HG03521 (cell line): ENCODE measurements around the gene CARD11.
A peak's percentile ranks its signal among the peaks of the same experiment; 100 is the strongest.

ENCODE experiments used
- ATAC-seq: cut with Tn5 transposase; IDR thresholded peaks from one replicate; pipeline ENCODE4 v1.9.1; 2021; ENCODE audit warnings: mild to moderate bottlenecking, moderate library complexity; ENCODE audit not compliant: unreplicated experiment

CARD11 gene

GRCh38 chr7:2912684-2913439 lies 130.8 kb downstream of the CARD11 start:
- ATAC-seq = no peak

DNA sequence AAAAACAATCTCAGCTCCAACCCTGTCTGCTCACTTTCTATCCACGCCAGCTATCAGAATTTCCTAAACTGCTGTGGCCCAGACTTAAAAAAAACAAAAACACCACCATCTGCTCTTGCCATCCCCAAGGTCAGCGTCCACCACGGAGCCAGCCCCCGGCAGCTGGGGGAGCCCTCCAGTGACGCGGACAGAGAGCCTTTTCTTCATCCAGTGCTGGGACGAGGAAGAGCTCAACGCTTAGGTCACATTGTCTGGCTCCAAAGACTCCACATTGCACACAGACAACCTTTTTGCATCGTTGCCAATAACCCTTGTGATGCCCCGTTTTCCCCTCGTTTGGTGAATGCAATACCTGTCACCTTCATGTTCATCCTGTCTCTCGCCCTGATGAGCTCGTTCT lies 132.2 kb downstream of the CARD11 start:
- ATAC-seq = no peak

GRCh38 chr7:2909471-2910039 lies 134.1 kb downstream of the CARD11 start:
- ATAC-seq = no peak

- no peak for ATAC-seq
Measured at GRCh38 chr7:2909043-2909442, 134.6 kb downstream of the CARD11 start.

- ATAC-seq = no peak
Measured at GRCh38 chr7:2908103-2908683, 135.5 kb downstream of the CARD11 start.

GRCh38 chr7:2906197-2906931 lies 137.3 kb downstream of the CARD11 start:
- ATAC-seq = no peak

DNA sequence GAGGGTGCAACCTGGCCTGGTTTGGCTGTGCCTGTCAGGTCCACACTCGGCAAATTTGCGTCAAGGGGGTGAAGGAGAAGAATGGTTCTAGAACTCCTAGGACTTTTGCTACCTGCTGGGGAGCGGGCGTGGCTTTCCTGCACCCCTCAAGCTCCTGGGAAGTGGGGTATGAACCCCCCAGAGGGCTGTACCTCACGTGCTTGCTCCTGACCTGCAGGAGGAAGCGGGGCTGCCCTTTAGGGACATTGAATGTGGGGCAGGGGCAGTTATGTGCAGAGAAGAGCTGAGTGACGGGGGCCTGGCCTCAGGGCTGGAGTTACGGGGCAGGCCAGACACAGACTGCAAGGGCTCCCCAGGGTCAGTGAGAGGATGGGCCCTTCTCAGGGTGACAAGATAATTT lies 138.2 kb downstream of the CARD11 start:
- ATAC-seq = no peak

GRCh38 chr7:2905027-2905426 lies 138.6 kb downstream of the CARD11 start:
- no peak for ATAC-seq

DNA sequence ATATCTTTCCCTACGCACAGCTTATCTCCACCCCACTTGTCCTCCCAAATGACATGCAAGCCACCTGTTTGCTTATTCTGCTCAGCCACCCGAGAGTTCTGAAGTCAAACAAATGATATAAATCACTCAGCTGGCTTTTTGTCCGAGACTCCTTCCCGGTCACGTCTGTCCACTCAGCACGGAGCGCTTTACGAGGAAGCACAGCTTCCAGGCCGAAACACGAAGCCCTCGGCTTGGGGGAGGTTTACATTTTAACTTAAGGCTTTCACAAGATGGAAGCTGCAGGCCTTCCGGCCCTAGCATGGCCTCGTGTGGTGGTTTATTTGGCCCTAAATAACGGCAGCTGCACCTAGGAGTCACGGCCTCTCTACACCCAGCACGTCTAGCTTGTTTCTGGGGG lies 139.5 kb downstream of the CARD11 start:
- no peak for ATAC-seq

- ATAC-seq = no peak
Measured at GRCh38 chr7:2903682-2904162, 139.9 kb downstream of the CARD11 start.

- ATAC-seq = no peak
Measured at GRCh38 chr7:2897023-2897422, 146.6 kb downstream of the CARD11 start.

DNA sequence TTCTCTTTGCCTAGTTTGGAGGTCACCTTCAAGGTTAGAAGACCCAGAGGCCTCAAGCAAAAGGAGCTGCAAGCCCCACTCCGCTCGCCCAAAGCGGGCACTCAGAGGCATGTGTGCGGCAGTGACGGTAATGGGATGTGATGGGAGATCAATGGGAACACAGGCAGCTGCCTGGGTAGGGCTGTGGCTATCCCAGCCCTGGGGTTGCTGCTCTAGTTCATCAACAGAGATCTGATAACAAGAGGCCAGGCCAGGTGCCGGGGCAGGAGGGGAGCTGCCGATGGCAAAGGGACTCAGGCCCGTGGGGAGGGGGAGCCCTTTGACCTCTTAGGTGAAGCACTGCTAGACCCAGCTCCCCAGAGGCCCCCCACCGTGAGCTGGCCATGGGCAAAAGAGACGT lies 147.5 kb downstream of the CARD11 start:
- no peak for ATAC-seq

- ATAC-seq = peak; percentile 61
Measured at GRCh38 chr7:2894118-2894940, 149.3 kb downstream of the CARD11 start.

DNA sequence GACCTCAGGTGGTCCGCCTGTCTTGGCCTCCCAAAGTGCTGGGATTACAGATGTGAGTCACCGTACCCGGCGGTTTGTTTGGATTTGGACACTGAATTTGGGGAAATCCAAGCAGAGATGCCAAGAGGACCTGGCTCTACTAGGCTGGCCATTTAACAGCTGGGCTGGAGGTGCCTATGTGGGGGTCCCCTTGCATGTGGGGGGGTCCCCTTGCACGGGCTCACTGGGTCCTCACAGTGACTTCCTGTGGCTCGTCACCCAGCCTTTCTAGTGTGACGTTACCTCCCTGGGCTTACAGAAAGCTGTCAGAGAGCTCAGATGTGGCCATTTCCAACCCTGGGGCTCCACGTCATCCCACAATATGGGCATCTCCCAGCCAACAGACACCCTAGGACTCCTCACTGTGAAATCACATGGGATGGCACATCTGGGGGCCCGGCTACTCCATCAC lies 150.2 kb downstream of the CARD11 start:
- no peak for ATAC-seq

DNA sequence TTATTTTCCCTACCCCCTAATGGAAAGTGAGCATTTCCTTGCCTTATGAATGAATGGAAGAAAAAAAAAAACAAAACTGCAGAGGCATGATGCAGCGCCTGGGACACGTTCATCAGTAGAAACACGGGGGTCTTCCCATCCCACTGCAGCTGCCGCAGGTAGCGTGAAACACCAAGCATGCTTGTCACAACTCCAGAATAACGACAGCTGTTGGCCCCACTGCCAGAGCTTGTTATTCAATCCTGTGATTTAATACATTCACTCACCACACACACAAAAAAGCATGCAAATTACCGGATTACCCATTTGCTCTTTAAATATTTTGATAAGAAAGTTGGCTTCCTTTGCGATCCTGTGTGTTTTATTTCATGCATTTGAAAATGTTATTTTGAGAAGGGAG lies 151.1 kb downstream of the CARD11 start:
- ATAC-seq = no peak

DNA sequence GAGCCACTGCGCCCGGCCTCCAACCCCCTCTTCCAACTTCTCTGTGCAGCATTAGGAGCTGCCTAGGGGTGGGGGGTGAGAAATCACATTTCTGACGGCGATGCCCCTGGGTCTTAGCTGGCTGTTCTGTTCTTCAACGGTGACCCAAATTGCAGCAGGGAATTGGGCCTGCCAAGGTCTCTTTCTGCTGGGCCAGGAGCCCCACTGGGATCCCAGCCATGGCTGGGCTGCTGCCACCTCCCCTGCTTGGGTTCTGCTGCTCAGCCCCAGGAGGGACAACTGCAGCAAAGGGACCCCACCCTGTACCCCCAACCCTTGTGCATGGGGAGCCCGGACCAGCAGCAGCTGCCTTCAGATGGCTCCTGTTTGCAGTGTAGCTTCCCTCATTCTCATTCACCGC lies 155.9 kb downstream of the CARD11 start:
- ATAC-seq = no peak

GRCh38 chr7:2886900-2887299 lies 156.8 kb downstream of the CARD11 start:
- ATAC-seq = no peak

GRCh38 chr7:2886391-2886790 lies 157.3 kb downstream of the CARD11 start:
- no peak for ATAC-seq

DNA sequence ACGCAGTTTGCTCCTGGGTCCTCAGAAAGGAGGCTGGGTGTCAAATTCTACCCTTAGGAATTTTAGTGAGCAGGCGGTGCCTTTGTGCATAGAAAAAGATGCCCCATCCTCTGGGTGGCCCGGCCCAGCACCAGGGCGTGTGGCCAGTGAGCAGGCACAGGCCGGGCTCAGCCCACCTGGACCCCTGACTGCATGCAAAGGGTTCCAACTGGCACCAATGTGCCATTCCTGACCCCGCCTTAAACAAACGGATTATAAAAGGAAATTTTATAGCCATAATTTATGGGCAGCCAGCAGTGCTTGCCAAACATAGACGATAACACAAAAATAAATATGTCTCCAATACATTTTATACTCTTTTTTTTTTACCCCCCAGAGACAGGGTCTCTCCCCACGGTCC lies 159.5 kb downstream of the CARD11 start:
- no peak for ATAC-seq

DNA sequence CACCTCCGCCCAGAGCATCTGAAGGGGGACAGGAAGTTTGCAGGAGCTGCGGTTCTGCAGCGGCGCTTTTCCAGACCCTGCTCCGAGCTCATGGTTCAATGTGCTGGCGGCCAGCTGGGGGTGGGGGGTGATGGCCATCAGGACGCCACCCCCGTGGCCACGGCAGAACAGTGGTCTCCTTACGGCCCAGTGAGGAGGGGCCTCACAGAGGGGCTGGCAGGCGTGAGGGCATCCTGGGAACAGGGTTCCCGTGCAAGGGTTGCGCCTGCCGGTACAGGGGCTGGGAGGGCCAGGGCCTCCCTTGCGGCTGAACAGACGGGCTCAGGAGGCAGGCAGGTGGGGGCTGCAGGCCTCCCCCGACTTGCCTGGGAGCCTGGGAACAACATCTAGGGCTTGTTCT lies 160.6 kb downstream of the CARD11 start:
- ATAC-seq = no peak

DNA sequence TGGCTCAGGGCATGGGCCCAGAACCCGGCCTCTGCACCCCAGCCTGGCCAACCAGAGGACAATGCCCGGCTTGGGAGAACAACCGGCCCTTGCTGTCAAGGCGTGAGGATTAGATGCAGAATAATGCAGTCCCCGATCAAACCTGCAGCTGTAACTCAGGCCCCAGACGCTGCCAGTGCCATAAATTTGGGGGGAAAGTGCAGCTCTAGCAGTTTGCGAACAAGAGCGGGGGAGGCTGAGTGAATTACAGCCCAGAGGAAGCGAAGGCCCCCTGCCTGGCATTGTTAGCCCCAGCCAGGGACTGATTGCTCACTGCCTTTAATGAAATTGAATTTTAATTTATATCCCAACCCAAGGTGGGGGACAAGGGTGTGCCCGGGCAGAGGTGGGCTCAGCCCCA lies 161.6 kb downstream of the CARD11 start:
- no peak for ATAC-seq
